Stimulated activated naive CD8-positive, alpha-beta T cell treated with anti-CD3 and anti-CD28 coated beads, Interleukin-15, amount 100 ng/mL, for 72 hours (primary cell): ENCODE measurements around the gene OR10Z1.

Experiments
- ATAC-seq: fragments of 150-1000 bp; cut with Tn5 transposase; 2 replicates; pipeline ENCODE4 v1.10.0; 2021; ENCODE audit warnings: mild to moderate bottlenecking, moderate library complexity
- DNase-seq, 2 donors: peaks; one replicate each; pipeline ENCODE4 v3.0.0; 2021 to 2022
- H3K27ac Mint-ChIP-seq, 2 donors: one replicate each; pipeline ENCODE4 v1.8.0; 2022; ENCODE audit warnings: mild to moderate bottlenecking in 2 of 2, mixed read lengths in 2 of 2, moderate library complexity in 2 of 2
- H3K27me3 Mint-ChIP-seq: one replicate; pipeline ENCODE4 v1.8.0; 2022; ENCODE audit warnings: mixed read lengths
- H3K4me1 Mint-ChIP-seq: one replicate; pipeline ENCODE4 v1.8.0; 2022; ENCODE audit warnings: mild to moderate bottlenecking, mixed read lengths
- H3K4me3 Mint-ChIP-seq, 2 donors: one replicate each; pipeline ENCODE4 v1.8.0; 2022; ENCODE audit warnings: mild to moderate bottlenecking in 2 of 2, mixed read lengths in 2 of 2, moderate library complexity in 1 of 2
- H3K9me3 Mint-ChIP-seq, 2 donors: one replicate each; pipeline ENCODE4 v1.8.0; 2022; ENCODE audit warnings: mixed read lengths in 2 of 2

OR10Z1 gene, protein sequence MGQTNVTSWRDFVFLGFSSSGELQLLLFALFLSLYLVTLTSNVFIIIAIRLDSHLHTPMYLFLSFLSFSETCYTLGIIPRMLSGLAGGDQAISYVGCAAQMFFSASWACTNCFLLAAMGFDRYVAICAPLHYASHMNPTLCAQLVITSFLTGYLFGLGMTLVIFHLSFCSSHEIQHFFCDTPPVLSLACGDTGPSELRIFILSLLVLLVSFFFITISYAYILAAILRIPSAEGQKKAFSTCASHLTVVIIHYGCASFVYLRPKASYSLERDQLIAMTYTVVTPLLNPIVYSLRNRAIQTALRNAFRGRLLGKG

DNA sequence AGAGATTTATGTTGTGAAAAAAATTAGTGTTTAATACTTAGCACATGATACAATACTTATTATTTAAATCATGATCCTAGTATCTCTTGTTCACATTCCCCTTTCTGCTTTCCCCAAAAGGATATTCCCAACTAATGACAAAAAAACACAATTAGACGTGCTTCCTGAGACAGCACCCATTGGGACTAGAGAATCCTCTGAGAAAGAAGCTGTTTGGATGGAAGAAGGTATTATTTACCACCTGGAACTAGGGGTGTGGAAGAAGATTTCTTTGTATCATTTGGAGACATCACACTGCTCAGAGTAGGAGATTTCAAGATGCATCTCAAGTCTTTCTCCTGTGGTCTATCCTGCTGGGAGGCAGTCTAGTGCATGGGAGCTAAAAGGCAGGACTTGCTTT, at the start of gene OR10Z1:
Gene OR10Z1, plus strand, starts transcription at position 301 of the 400 bp plus-strand sequence. CDS start 1,171 bp downstream, outside the sequence.
- no peak for ATAC-seq

DNA sequence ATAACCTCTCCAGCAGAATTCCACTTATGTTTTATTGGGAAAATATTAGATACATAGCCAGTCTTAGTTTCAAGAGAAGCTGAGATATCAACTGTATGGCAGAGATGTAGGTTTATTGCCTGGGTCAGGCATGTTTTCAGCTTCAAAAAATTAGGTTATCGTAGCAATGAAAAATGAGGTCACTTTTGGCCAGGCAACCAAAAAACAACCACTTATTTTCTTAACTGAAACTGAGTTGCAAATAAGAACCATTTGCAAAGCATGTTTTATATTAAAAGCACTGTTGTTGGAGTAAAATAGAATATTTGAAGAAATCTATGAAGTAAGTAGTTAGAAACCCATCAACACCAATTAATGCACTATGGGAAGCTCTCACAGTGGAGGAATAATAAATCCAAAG, 45.4 kb upstream of the OR10Z1 start:
- H3K27me3 Mint-ChIP-seq = peaks cover 17% of the 10 kb centered on the region
- DNase-seq (no peak), ATAC-seq (no peak)
- H3K9me3 Mint-ChIP-seq = peaks cover 0 to 5% of the 10 kb centered on the region in 2 donors
- H3K4me1 Mint-ChIP-seq = no peaks in the 10 kb centered on the region
- no peak overlapping the region for H3K27ac Mint-ChIP-seq
- no peak overlapping the region for H3K4me3 Mint-ChIP-seq

More for the DNA sequence above, at the start of gene OR10Z1:
- H3K27me3 Mint-ChIP-seq = peaks cover 8% of the 10 kb centered on the region
- H3K9me3 Mint-ChIP-seq = peaks cover 0 to under 1% of the 10 kb centered on the region in 2 donors
- DNase-seq = no peak
- no peak within 1 kb of the TSS for H3K4me3 Mint-ChIP-seq
- no peaks in the 10 kb centered on the region for H3K4me1 Mint-ChIP-seq
- no peak within 1 kb of the TSS for H3K27ac Mint-ChIP-seq

DNA sequence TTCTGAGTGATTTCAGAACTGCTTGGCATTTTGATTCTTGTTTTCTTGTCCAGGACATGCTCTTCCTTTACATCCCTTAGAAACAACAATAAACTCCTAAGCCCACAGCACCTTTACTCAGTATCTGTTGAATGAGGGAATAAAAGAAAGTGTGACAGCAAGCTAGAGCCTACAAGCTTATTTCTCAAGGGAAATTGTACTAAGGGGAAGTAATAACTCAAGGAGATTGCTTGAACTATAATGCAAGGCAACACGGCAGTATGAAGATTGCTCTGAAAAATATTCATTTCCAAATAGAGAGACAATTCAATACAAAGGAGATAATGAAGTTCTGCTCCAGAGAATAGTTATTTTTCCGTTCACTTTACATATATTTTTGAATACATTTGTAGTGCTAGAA, 41.2 kb upstream of the OR10Z1 start:
- ATAC-seq = no peak
- H3K27me3 Mint-ChIP-seq = peaks cover 25% of the 10 kb centered on the region
- H3K27ac Mint-ChIP-seq = no peak overlapping the region
- no peak overlapping the region for H3K4me3 Mint-ChIP-seq
- no peak for DNase-seq
- no peaks in the 10 kb centered on the region for H3K4me1 Mint-ChIP-seq
- peaks cover 0 to 5% of the 10 kb centered on the region in 2 donors for H3K9me3 Mint-ChIP-seq

DNA sequence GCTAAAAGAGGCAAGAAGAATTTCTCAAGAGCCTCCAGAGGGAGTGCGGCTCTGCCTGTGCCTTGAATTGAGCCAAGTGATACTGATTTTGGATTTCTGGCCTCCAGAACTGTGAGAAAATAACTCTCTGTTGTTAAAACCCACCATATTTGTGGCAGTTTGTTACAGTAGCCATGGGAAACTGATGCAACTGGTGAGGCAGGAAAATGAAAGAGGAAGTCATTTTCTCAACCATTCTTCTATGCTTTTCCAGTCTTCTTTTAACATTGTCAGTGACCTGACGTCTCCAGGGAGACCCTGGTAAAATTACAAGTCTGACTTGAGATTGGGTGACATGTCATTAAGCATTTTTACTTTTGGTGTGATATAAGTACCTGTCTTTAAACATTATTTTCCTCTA, 40.5 kb upstream of the OR10Z1 start:
- peaks cover 0 to 5% of the 10 kb centered on the region in 2 donors for H3K9me3 Mint-ChIP-seq
- H3K4me1 Mint-ChIP-seq = no peaks in the 10 kb centered on the region
- H3K4me3 Mint-ChIP-seq = no peak overlapping the region
- DNase-seq (no peak), ATAC-seq (no peak)
- H3K27me3 Mint-ChIP-seq = peaks cover 25% of the 10 kb centered on the region
- H3K27ac Mint-ChIP-seq = no peak overlapping the region

DNA sequence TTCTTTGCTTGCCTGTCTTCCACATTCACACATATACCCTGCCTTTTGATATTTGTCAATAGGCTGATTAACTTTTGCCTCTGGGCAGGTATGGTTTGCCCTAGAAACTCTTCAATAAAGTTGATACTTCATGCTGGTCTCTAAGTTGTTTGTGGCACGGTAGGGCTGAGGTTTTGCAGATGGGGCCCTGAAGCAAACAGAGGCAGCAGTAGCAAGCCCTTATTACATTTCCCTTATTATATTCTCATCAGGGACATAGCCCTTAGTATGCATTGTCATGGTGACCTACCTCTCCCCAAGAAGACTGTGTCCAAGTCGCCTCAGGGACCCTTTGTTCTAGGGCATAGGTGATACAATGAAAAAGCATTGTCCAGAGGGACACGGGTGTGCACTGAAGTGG, 34.6 kb upstream of the OR10Z1 start, which contains the start of gene OR6P1:
Gene OR6P1, minus strand, starts transcription at position 101 of the 400 bp plus-strand sequence. CDS start 6,976 bp downstream, outside the sequence.
- ATAC-seq (no peak), DNase-seq (no peak)
- Mint-ChIP-seq H3K4me1 (no peaks in the 10 kb centered on the region), H3K9me3 (no peaks in the 10 kb centered on the region), H3K4me3 (no peak within 1 kb of the TSS), H3K27ac (no peak within 1 kb of the TSS), H3K27me3 (peaks cover 40% of the 10 kb centered on the region)

DNA sequence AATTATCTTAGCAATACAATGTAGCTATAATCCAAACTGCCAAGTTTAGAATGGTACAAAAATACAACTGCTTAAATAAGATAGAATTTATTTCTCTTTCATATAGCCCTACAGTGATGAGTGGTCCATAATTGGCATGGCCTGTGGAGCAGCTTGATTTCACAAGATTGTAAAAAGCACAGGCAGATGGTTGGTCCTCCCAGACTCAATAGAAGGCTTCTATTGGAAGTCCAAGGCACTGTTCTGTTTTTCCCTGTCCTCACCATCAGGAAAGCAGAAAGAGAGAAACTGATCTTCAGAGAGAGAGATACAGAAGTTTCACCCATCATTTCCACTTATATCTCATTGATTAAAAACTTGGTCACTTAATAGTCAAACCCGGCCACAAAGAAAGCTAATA, 32.8 kb upstream of the OR10Z1 start:
- Mint-ChIP-seq H3K27me3 (peaks cover 40% of the 10 kb centered on the region), H3K9me3 (no peaks in the 10 kb centered on the region), H3K4me3 (no peak overlapping the region), H3K27ac (no peak overlapping the region), H3K4me1 (no peaks in the 10 kb centered on the region)
- DNase-seq (no peak), ATAC-seq (no peak)

DNA sequence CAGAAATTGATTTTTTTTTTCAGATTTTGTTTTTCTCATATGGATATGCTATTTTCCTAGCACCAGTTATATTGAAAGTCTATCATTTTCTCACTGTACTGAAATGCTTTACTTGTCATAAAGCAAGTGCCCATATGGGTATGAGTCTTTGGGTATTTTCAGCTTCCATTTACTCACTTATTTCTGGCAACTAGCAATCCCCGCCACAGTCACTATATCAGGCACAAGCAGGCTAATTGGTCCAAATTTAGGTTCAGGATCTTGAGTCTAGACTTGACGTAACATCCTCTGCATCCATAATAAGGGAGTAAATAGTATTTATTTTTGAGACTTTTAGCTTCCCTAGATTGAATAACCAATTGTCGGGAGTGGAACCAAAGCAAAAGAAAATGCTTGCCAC, 27.5 kb upstream of the OR10Z1 start:
- Mint-ChIP-seq H3K9me3 (no peaks in the 10 kb centered on the region), H3K4me1 (no peaks in the 10 kb centered on the region), H3K27me3 (peaks cover 33% of the 10 kb centered on the region), H3K27ac (no peak overlapping the region), H3K4me3 (no peak overlapping the region)
- DNase-seq = no peak
- ATAC-seq = no peak

DNA sequence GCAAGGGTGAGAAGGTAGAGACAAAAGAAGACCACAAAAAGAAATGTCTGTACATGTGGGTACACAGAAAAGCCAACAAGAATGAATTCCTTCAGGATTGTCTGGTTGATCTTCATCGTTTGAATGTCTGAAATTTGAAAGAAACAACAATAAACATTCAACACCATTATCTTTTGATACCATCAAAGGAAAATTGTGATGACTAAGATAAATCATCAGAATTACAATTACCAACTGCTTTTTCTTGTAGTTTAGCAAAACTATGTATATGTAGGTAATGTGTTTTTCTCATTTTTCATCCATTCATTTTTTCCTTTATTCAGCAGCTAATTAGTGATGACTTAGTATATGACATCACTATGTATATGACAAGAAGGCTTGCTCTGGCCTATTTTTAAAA, 25.3 kb upstream of the OR10Z1 start, which contains the start of gene OR10X1:
Gene OR10X1, minus strand, starts transcription at position 167 of the 400 bp plus-strand sequence. Its CDS starts 0 bp downstream, at position 167.
- DNase-seq (no peak), ATAC-seq (no peak)
- Mint-ChIP-seq H3K27ac (no peak within 1 kb of the TSS), H3K4me3 (no peak within 1 kb of the TSS), H3K9me3 (no peaks in the 10 kb centered on the region), H3K27me3 (peaks cover 24% of the 10 kb centered on the region), H3K4me1 (no peaks in the 10 kb centered on the region)

DNA sequence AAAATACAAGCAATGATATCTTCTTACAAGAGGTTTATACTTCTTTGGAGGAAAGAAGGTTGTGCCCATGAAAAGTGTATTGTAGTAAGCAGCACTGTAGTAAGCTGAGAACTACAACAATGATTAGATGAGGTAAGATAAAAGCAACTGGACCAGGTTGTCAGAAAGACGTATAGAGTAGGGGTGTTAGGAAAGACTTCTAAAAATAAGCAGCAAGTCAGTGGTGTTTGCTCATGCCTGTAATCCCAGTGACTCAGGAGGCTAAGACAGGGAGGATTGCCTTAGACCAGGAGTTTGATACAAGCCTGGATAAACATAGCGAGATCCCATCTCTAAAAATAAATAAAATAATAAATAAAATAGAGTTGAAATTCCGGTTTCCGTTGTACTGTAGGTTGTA, 21.1 kb upstream of the OR10Z1 start:
- H3K9me3 Mint-ChIP-seq = peaks cover 7 to 13% of the 10 kb centered on the region in 2 donors
- no peak overlapping the region for H3K27ac Mint-ChIP-seq
- peaks cover 22% of the 10 kb centered on the region for H3K27me3 Mint-ChIP-seq

DNA sequence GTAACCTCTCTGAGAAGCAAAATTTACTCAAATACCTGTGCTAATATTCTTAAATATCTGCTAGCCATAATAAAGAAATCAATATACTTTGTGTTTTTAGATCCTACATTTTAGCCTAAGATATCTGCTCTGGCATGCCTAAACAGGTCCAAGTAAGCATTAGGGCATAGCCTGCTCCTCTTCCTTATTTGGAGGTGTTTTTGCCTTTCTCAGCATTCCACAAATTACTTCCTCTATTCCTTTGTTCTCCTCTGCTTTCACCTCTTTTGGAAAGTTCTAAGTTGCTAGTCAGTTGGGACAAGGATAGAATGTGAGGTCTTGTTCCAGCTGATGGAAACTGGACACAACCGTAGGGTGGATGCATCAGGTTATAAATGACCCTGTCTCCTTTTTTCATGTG, 18.1 kb upstream of the OR10Z1 start:
- no peak overlapping the region for H3K4me3 Mint-ChIP-seq
- no peak for ATAC-seq

More for the DNA sequence above, 21.1 kb upstream of the OR10Z1 start:
- ATAC-seq (no peak), DNase-seq (no peak)
- Mint-ChIP-seq H3K4me3 (no peak overlapping the region), H3K4me1 (no peaks in the 10 kb centered on the region)

DNA sequence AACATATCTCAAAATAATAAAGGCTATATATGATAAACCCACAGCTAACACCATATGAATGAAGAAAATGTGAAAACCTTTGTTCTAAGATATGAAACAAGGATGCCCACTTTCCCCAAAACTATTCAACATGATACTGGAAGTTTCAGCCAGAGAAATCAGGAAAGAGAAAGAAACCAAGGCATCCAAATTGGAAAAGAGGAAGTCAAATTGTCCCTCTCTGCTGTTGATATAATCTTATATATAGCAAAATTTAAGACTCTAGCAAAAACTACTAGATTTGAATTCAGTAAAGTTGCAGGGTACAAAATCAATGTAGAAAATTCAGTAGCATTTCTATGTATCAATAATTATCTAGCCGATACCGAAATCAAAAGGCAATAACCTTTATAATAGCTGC, 4.3 kb upstream of the OR10Z1 start:
- DNase-seq (no peak), ATAC-seq (no peak)
- peaks cover 15% of the 10 kb centered on the region for H3K27me3 Mint-ChIP-seq
- H3K4me3 Mint-ChIP-seq = no peak overlapping the region
- H3K4me1 Mint-ChIP-seq = no peaks in the 10 kb centered on the region
- H3K27ac Mint-ChIP-seq = no peak overlapping the region
- peaks cover 23 to 27% of the 10 kb centered on the region in 2 donors for H3K9me3 Mint-ChIP-seq

More for the DNA sequence above, 18.1 kb upstream of the OR10Z1 start:
- H3K27me3 Mint-ChIP-seq = peaks cover 15% of the 10 kb centered on the region
- no peaks in the 10 kb centered on the region for H3K4me1 Mint-ChIP-seq
- no peak overlapping the region for H3K27ac Mint-ChIP-seq
- no peak for DNase-seq
- peaks cover 9 to 16% of the 10 kb centered on the region in 2 donors for H3K9me3 Mint-ChIP-seq

DNA sequence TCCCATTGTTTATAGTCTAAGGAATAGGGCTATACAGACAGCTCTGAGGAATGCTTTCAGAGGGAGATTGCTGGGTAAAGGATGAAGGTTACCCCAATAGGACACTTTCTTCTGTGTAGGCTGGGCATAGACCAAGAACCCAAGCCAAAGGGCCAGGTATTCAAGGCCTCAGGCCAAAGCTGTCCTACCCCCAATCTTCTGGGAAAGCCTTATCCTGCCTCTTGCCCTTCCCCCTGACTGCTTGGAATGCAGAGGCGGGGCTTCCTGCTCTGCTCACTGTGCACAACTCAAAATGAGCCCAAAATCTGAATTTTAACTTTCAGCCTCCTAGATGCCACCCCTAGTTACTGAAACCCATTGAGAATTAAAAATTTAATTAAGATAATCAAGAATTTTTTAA, 2.2 kb downstream of the OR10Z1 start:
- ATAC-seq = no peak
- DNase-seq = no peak
- no peaks in the 10 kb centered on the region for H3K4me1 Mint-ChIP-seq
- H3K4me3 Mint-ChIP-seq = no peak overlapping the region
- no peak overlapping the region for H3K27ac Mint-ChIP-seq
- no peaks in the 10 kb centered on the region for H3K9me3 Mint-ChIP-seq
- H3K27me3 Mint-ChIP-seq = peaks cover 5% of the 10 kb centered on the region

DNA sequence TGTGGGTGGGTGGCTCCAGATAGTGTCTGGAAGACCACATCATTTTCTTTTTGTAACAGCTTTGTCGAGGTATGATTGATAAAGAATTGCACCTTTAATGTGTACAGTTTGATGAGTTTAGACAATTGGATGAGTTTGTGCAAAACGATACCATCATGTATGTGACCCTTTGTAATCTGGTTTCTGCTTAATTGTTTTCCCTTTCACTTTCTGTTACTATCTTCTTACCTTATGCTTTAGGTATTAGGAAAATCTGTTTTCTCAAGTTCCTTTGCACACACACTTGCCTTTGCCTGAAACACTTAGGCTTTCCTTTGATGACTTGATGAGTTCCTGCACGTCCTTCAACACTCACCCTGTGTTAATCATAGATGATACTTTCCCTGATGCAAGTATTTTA, 6.8 kb downstream of the OR10Z1 start:
- ATAC-seq (no peak), DNase-seq (no peak)
- Mint-ChIP-seq H3K4me3 (no peak overlapping the region), H3K4me1 (no peaks in the 10 kb centered on the region), H3K27me3 (peaks cover 12% of the 10 kb centered on the region), H3K27ac (no peak overlapping the region), H3K9me3 (no peaks in the 10 kb centered on the region)

DNA sequence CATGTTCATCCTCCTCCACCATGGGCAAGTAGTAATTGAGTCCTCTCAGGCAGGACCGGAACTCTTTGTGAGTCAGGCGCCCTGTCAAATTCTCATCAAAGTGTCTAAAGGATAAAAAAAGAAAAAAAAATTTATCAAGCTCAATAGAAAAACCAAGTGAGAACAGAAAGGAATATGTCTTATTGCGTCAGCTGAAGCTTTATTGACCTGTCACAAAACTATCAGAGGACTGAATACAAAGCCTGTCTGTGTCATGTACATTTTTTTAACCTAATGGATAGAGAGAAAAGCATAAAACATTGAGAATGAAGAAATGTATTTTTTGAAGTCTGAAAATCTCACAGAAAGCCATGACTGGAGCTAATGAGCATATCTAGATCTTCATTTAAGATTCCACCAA, 8.7 kb downstream of the OR10Z1 start:
- Mint-ChIP-seq H3K4me1 (no peaks in the 10 kb centered on the region), H3K27ac (no peak overlapping the region), H3K27me3 (peaks cover 12% of the 10 kb centered on the region), H3K9me3 (no peaks in the 10 kb centered on the region), H3K4me3 (no peak overlapping the region)
- ATAC-seq (no peak), DNase-seq (no peak)

DNA sequence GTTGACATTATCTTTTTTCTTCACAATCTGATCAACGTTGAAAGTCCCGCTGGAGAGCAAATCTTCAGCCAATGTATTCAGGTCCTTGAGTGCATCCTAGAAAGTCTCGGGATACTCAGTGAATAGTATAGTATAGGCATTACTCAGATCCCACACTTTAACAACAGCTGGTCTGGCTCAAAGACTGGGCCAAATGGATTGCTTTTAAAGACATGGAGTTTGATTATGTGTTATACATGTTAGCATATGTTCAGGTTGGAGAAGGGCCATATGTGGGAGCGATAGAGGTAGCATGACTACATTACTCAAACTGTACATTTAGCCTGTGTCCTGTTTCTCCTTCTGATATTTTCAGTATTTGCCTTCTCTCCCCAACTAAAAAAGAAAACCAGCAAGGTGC, 33.1 kb downstream of the OR10Z1 start:
- Mint-ChIP-seq H3K4me3 (no peak overlapping the region), H3K27ac (no peak overlapping the region), H3K4me1 (no peaks in the 10 kb centered on the region), H3K27me3 (peaks cover 5% of the 10 kb centered on the region), H3K9me3 (no peaks in the 10 kb centered on the region)
- ATAC-seq = no peak
- DNase-seq = no peak

DNA sequence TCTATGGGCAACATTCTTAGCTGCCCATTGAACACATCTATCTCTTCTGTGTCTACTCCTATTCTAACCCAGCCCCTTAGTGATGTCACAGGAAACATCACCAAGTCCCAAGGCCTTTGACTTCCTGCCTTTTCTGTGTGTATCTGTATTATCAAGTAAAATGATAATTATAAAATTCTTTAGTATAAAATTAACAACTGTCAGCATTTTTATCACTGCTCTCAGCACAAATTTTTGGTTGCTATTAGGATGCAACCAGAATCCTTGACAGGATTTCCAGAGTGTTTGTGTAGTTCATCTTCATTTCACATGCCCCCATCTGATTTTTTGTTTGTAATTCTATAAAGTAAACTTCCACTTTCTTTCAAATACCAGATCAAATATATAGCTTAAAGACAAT, 33.8 kb downstream of the OR10Z1 start:
- no peak for DNase-seq
- Mint-ChIP-seq H3K4me1 (no peaks in the 10 kb centered on the region), H3K9me3 (no peaks in the 10 kb centered on the region), H3K4me3 (no peak overlapping the region), H3K27ac (no peak overlapping the region), H3K27me3 (peaks cover 5% of the 10 kb centered on the region)
- ATAC-seq = no peak

DNA sequence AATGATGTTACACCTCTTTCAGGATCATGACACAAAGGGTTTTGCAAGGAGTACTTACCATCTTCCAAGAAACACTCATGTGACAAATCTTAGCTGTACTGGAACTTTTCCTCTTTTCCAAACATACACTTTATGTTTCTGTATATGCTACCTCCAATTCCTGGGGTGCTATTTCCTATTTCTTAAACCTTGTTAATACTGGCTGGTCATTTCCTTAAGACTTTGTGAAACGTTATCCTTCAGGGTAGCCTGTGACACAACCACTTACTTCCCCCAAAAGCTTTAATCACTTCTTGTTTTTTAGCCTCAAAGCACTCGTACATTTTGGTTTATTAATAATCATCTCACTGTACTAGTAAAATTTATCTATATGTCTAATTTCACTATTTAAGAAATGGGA, 39.4 kb downstream of the OR10Z1 start:
- Mint-ChIP-seq H3K27ac (no peak overlapping the region), H3K4me3 (no peak overlapping the region), H3K4me1 (peaks cover 11% of the 10 kb centered on the region), H3K9me3 (no peaks in the 10 kb centered on the region), H3K27me3 (no peaks in the 10 kb centered on the region)
- ATAC-seq (no peak), DNase-seq (no peak)
